ENCODE measurements around the gene VAV2. TPM values are rescaled to one million over a fixed set of nuclear protein-coding genes. Genes with fewer than 3 reads are reported as not detected.

Gene VAV2
- total RNA-seq, 1 donor from 2014 or later: 8.3 TPM

- Histone ChIP-seq H3K4me1 (no peaks in the 10 kb centered on the region), H3K4me3 (no peak overlapping the region), H3K27me3 (no peaks in the 10 kb centered on the region), H3K36me3 (no peaks in the 10 kb centered on the region), H3K27ac (no peak overlapping the region), H3K9me3 (no peaks in the 10 kb centered on the region)
- intact Hi-C loops (cut with DNase I): no loop called here
- no peak for TF ChIP-seq POLR2A (IDR thresholded peaks at IDR 0.05)
- no peak for TF ChIP-seq CTCF (IDR thresholded peaks at IDR 0.05)
- no peak for TF ChIP-seq POLR2AphosphoS5 (IDR thresholded peaks at IDR 0.05; ENCODE audit: insufficient read depth in 1 of 2, low read depth in 1 of 2)
- DNase-seq (ENCODE audit: extremely low spot score in 2 of 2): no peak
Measured at GRCh38 chr9:134004131-134004873, 12.2 kb upstream of the VAV2 start.

GRCh38 chr9:134003237-134003636 is 11.1 kb upstream of the VAV2 start:
- DNase-seq (ENCODE audit: extremely low spot score in 2 of 2): no peak
- Histone ChIP-seq H3K36me3 (no peaks in the 10 kb centered on the region), H3K4me3 (no peak overlapping the region), H3K27ac (no peak overlapping the region), H3K9me3 (no peaks in the 10 kb centered on the region), H3K27me3 (no peaks in the 10 kb centered on the region), H3K4me1 (no peaks in the 10 kb centered on the region)
- intact Hi-C loops (cut with DNase I): no loop called here
- TF ChIP-seq POLR2AphosphoS5 (IDR thresholded peaks at IDR 0.05; ENCODE audit: insufficient read depth in 1 of 2, low read depth in 1 of 2) (no peak), POLR2A (IDR thresholded peaks at IDR 0.05) (no peak)

- no peaks in the 10 kb centered on the region for H3K36me3 ChIP-seq
- H3K4me3 ChIP-seq: no peak overlapping the region
- H3K4me1 ChIP-seq: no peaks in the 10 kb centered on the region
- no peak for TF ChIP-seq CTCF (IDR thresholded peaks at IDR 0.05)
- no peak for TF ChIP-seq POLR2A (IDR thresholded peaks at IDR 0.05)
- no peaks in the 10 kb centered on the region for H3K9me3 ChIP-seq
- H3K27ac ChIP-seq: no peak overlapping the region
- H3K27me3 ChIP-seq: no peaks in the 10 kb centered on the region
- intact Hi-C loops (cut with DNase I): no loop called here
- no peak for DNase-seq (ENCODE audit: extremely low spot score in 2 of 2)
Measured at GRCh38 chr9:134002796-134003195, 10.7 kb upstream of the VAV2 start.

GRCh38 chr9:133999851-134000265 is 7.7 kb upstream of the VAV2 start:
- H3K27me3 ChIP-seq: no peaks in the 10 kb centered on the region
- no peak overlapping the region for H3K27ac ChIP-seq
- H3K4me3 ChIP-seq: no peak overlapping the region
- H3K9me3 ChIP-seq: no peaks in the 10 kb centered on the region
- intact Hi-C loops (cut with DNase I): no loop called here
- DNase-seq (ENCODE audit: extremely low spot score in 2 of 2): no peak
- no peaks in the 10 kb centered on the region for H3K4me1 ChIP-seq
- TF ChIP-seq CTCF (IDR thresholded peaks at IDR 0.05) (no peak), POLR2AphosphoS5 (IDR thresholded peaks at IDR 0.05; ENCODE audit: insufficient read depth in 1 of 2, low read depth in 1 of 2) (no peak), POLR2A (IDR thresholded peaks at IDR 0.05) (no peak)
- no peaks in the 10 kb centered on the region for H3K36me3 ChIP-seq

GRCh38 chr9:133998915-133999595 is 6.9 kb upstream of the VAV2 start:
- Histone ChIP-seq H3K4me1 (peaks cover 5% of the 10 kb centered on the region), H3K27me3 (no peaks in the 10 kb centered on the region), H3K36me3 (no peaks in the 10 kb centered on the region), H3K4me3 (no peak overlapping the region), H3K9me3 (no peaks in the 10 kb centered on the region), H3K27ac (no peak overlapping the region)
- no peak for DNase-seq (ENCODE audit: extremely low spot score in 2 of 2)
- intact Hi-C loops (cut with DNase I): no loop called here
- TF ChIP-seq POLR2A (IDR thresholded peaks at IDR 0.05): no peak
- TF ChIP-seq POLR2AphosphoS5 (IDR thresholded peaks at IDR 0.05; ENCODE audit: insufficient read depth in 1 of 2, low read depth in 1 of 2): no peak
- TF ChIP-seq CTCF (IDR thresholded peaks at IDR 0.05): no peak
